ENCODE measurements around the gene SHISA3.

Gene SHISA3

DNA sequence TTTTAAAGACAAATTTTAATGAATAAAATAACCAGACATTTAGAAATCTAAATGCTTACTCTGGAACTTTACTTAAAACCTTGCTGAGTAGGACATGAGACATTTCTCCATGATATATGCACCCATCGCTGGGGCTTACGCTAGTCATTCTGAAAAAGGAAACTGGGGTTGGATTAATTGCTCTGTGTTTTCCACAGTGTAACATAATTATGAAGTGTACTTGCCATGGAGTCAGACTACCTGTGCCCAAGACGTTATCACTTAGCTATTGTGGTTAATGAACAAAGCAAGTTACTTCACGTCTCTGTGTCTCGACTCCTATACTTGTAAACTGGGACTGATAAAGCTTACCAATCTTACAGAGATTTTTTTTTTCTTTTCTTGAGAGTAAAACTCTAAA, 47.8 kb downstream of the SHISA3 start:
- TF ChIP-seq POLR2A (IDR thresholded peaks at IDR 0.05; ENCODE audit: low read depth, low read length): no peak
- FAIRE-seq: no peak
- no peak for DNase-seq (ENCODE audit: insufficient read length, low spot score)

DNA sequence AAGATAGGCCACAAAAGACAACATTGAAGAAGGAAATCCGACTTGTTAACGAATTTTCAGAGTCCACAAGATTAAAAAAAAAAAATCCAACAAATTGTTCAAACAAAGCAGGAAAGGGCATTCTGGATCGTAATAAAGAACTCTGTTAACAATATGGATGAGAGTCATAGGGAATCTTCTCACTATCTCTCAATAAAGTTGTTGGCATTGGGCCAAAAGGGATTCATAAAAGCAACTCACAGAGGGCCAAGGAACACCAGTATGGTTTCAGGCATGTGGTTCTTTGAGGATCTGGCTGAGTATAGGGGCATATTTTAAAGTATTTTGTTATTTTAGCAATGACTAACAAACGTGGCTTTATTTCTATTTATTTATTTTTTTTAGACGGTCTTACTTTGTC, 49.5 kb downstream of the SHISA3 start:
- DNase-seq (ENCODE audit: insufficient read length, low spot score): no peak
- no peak for FAIRE-seq
- no peak for TF ChIP-seq POLR2A (IDR thresholded peaks at IDR 0.05; ENCODE audit: low read depth, low read length)

Measured in H54 (cell line).